ENCODE data around the gene MYL12B. TPM values are rescaled to one million over a fixed set of nuclear protein-coding genes. Genes with fewer than 3 reads are reported as not detected.
A peak's percentile ranks its signal among the peaks of the same experiment; 100 is the strongest.

The MYL12B gene
- polyA plus RNA-seq, 2 of the 4 experiments (the other 2 are of a cell fraction) = 419 to 498 TPM

DNA sequence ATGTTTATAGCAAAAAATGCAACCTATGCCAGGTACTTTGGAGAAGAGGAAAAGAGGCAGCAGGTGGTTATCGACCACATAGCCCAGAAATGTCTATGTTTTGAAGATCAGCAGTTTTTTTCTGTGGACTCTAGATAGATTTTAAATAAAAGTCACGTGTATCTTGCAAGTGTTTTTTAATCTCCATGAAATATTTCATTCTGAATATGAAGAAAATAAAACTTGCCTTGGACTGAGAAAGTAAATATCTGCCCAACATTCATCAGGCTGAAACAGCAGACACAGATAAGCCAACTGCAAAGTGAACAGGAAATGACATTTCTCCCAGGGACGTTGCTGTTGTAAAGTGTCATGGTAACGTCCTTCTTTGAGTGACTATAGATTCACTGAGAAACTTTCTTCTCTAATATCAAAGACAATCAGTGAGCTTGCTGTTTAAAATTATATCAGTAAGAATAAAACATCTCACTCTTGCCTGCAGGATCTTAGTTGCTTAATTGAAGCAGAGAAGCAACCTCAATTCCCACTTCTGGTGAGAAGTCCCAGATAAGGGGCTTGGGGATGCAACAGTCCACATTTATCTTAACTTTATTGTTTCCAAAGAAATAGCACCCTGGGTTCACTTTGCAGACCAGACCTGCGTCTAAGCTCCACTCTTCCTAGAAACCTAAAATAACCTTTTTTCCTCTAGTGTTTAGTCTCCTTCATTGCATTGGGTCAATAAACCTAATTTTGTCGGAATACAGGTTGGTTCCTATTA lies 48.5 kb upstream of the MYL12B start:
- ATAC-seq (no peak), FAIRE-seq (no peak), DNase-seq (ENCODE audit: low read depth in 1 of 2, low spot score in 1 of 2) (no peak)
- TF ChIP-seq POLR2A (IDR thresholded peaks at IDR 0.05; ENCODE audit: low read length) (no peak), SREBF2 (IDR thresholded peaks at IDR 0.05) (no peak), JUN (IDR thresholded peaks at IDR 0.05) (no peak), HOXB13 (CRISPR knock-in tag; IDR thresholded peaks at IDR 0.05; ENCODE audit: low read depth) (no peak), NPAS2 (CRISPR knock-in tag; IDR thresholded peaks at IDR 0.05; ENCODE audit: borderline replicate concordance) (no peak), MAFK (IDR thresholded peaks at IDR 0.05; ENCODE audit: partially characterized antibody) (no peak), GATA3 (IDR thresholded peaks at IDR 0.05; ENCODE audit: borderline replicate concordance) (no peak), NFE2L2 (conservative IDR thresholded peaks at IDR 0.05; ENCODE audit: low read length) (no peak), ESRRA (IDR thresholded peaks at IDR 0.05; ENCODE audit: borderline replicate concordance, low read length) (no peak), SMC3 (IDR thresholded peaks at IDR 0.05) (no peak), HOXA7 (CRISPR knock-in tag; IDR thresholded peaks at IDR 0.05) (no peak), HEYL (CRISPR knock-in tag; IDR thresholded peaks at IDR 0.05) (no peak)
- TF ChIP-seq, protein P1, sequence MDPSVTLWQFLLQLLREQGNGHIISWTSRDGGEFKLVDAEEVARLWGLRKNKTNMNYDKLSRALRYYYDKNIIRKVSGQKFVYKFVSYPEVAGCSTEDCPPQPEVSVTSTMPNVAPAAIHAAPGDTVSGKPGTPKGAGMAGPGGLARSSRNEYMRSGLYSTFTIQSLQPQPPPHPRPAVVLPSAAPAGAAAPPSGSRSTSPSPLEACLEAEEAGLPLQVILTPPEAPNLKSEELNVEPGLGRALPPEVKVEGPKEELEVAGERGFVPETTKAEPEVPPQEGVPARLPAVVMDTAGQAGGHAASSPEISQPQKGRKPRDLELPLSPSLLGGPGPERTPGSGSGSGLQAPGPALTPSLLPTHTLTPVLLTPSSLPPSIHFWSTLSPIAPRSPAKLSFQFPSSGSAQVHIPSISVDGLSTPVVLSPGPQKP (IDR thresholded peaks at IDR 0.05; ENCODE audit: low read depth, low read length) = no peak
- TF ChIP-seq, protein P2, sequence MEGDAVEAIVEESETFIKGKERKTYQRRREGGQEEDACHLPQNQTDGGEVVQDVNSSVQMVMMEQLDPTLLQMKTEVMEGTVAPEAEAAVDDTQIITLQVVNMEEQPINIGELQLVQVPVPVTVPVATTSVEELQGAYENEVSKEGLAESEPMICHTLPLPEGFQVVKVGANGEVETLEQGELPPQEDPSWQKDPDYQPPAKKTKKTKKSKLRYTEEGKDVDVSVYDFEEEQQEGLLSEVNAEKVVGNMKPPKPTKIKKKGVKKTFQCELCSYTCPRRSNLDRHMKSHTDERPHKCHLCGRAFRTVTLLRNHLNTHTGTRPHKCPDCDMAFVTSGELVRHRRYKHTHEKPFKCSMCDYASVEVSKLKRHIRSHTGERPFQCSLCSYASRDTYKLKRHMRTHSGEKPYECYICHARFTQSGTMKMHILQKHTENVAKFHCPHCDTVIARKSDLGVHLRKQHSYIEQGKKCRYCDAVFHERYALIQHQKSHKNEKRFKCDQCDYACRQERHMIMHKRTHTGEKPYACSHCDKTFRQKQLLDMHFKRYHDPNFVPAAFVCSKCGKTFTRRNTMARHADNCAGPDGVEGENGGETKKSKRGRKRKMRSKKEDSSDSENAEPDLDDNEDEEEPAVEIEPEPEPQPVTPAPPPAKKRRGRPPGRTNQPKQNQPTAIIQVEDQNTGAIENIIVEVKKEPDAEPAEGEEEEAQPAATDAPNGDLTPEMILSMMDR (IDR thresholded peaks at IDR 0.05) = no peak
- 63% methylated on average over 6 of the region's 6 CpGs for WGBS (ENCODE audit: missing lambda C conversion rate)
- Histone ChIP-seq H3K27ac (no peak overlapping the region), H3K4me2 (no peak overlapping the region), H3K4me1 (peaks cover 44% of the 10 kb centered on the region), H3K9me3 (no peaks in the 10 kb centered on the region), H3K4me3 (no peak overlapping the region)
- CTCF ChIA-PET = no interaction called here
- POLR2A ChIA-PET = no interaction called here

DNA sequence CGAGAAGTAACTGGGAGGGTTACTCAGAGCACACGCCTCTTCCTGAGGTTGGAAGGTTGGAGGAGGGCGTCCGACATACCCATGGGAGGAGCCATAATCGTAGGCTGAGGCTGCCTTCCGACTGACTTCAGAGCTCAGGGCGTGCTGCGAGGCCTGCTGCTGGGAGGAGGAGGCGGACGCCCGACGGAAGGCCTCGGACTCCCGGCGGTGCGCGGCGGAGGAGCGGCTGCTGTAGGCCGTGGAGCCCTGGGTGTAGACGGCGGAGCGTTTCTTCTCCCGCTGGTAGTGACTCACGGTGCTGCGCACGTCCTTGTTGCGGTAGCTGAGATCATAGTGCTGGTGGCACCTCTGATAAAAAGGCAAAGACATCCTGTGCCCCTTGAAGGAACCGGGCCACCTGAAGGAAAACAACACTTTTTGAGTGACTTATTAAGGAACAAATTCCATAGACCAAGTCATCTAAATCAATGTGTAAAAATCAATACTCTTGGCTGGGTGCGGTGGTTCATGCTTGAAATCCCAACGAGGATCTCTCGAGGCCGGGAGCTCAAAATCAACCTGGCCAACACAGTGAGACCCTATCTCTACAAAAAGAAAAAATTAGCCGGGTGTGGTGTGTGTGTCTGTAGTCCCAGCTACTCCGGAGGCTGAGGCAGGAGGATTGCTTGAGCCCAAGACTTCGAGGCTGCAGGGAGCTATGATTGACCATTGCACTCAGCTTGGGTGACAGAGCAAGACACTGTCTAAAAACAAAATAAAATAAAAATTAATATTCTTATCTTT lies 46.9 kb upstream of the MYL12B start:
- ATAC-seq (no peak), DNase-seq (ENCODE audit: low read depth in 1 of 2, low spot score in 1 of 2) (no peak), FAIRE-seq (no peak)
- Histone ChIP-seq H3K27ac (no peak overlapping the region), H3K4me3 (no peak overlapping the region), H3K4me2 (no peak overlapping the region), H3K4me1 (peaks cover 42% of the 10 kb centered on the region), H3K9me3 (no peaks in the 10 kb centered on the region)
- no peak for TF ChIP-seq FOSB (CRISPR knock-in tag; IDR thresholded peaks at IDR 0.05)
- no peak for TF ChIP-seq FOXS1 (CRISPR knock-in tag; IDR thresholded peaks at IDR 0.05)
- CTCF ChIA-PET = no interaction called here
- 93% methylated on average over 36 of the region's 36 CpGs for WGBS (ENCODE audit: missing lambda C conversion rate)
- POLR2A ChIA-PET = no interaction called here

DNA sequence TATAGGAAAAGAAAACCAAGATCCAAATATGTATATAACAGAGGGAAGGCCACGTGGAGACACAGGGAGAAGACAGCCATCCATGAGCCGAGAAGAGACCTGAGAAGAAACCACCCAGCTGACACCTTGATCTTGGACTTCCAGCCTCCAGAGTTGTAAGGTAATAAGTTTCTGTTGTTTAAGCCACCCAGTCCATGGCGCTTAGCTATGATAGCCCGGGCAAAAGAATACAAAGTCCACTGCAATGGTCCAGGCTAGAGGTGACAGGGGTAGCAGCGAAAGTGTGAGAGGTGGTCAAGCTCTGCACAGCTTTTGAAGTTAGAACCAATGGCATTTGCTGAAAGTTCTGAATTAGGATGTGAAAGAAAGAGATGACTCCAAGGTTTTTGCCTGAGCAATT lies 44.9 kb upstream of the MYL12B start:
- ATAC-seq = no peak
- Histone ChIP-seq H3K4me2 (peak overlapping the region; percentile 65; the same call in 1 of the 3 replicates), H3K4me1 (peaks cover 31% of the 10 kb centered on the region), H3K4me3 (no peak overlapping the region), H3K9me3 (no peaks in the 10 kb centered on the region), H3K27ac (peak overlapping the region in 1 of 2 experiments; percentile 64; a peak in 3 of 6 replicates)
- WGBS (ENCODE audit: missing lambda C conversion rate) = 81% methylated on average over 5 of the region's 5 CpGs
- CTCF ChIA-PET = interaction anchor here (1.1 kb wide), 1 partner anchor 67 kb away, joined by 3 read pairs; no protein-coding TSS in a partner anchor
- POLR2A ChIA-PET = no interaction called here
- no peak for FAIRE-seq
- TF ChIP-seq GATA3 (IDR thresholded peaks at IDR 0.05; ENCODE audit: borderline replicate concordance) = no peak
- TF ChIP-seq, protein P3, sequence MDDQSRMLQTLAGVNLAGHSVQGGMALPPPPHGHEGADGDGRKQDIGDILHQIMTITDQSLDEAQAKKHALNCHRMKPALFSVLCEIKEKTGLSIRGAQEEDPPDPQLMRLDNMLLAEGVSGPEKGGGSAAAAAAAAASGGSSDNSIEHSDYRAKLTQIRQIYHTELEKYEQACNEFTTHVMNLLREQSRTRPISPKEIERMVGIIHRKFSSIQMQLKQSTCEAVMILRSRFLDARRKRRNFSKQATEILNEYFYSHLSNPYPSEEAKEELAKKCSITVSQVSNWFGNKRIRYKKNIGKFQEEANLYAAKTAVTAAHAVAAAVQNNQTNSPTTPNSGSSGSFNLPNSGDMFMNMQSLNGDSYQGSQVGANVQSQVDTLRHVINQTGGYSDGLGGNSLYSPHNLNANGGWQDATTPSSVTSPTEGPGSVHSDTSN (IDR thresholded peaks at IDR 0.05) = no peak
- DNase-seq (ENCODE audit: low read depth in 1 of 2, low spot score in 1 of 2) = no peak
